ENCODE data around the gene OR4C6. TPM values are rescaled to one million over a fixed set of nuclear protein-coding genes. Genes with fewer than 3 reads are reported as not detected.

Gene OR4C6
- total RNA-seq (2014; rRNA removed; shearing (Covaris generic)), result not detected in 2 replicates

- no peaks in the 10 kb centered on the region for H3K36me3 ChIP-seq (replicated peaks; ENCODE audit: control insufficient read depth, insufficient read depth, low read length)
- DNase-seq, result no peak
Measured at GRCh38 chr11:55661901-55662300, at the start of gene OR4C6. TSS of gene OR4C6 (plus strand) at chr11:55662201. CDS start at chr11:55665167, 2,966 bp downstream.

GRCh38 chr11:55624531-55624930, 37.5 kb upstream of the OR4C6 start:
- Histone ChIP-seq H3K27me3 (ENCODE audit: control insufficient read depth, insufficient read depth, low read length) (no peaks in the 10 kb centered on the region), H3K4me3 (ENCODE audit: insufficient read depth, low read depth, low read length) (no peak overlapping the region), H3K36me3 (replicated peaks; ENCODE audit: control insufficient read depth, insufficient read depth, low read length) (no peaks in the 10 kb centered on the region)
- no peak for DNase-seq

More at GRCh38 chr11:55661901-55662300, at the start of gene OR4C6:
- no peak within 1 kb of the TSS for H3K4me3 ChIP-seq (ENCODE audit: insufficient read depth, low read depth, low read length)
- H3K27me3 ChIP-seq (ENCODE audit: control insufficient read depth, insufficient read depth, low read length), result no peaks in the 10 kb centered on the region

GRCh38 chr11:55634813-55635212, 27.2 kb upstream of the OR4C6 start, which contains the start of gene OR4P4:
TSS of gene OR4P4 (plus strand) at chr11:55635113.
- DNase-seq, result no peak
- H3K36me3 ChIP-seq (replicated peaks; ENCODE audit: control insufficient read depth, insufficient read depth, low read length), result no peaks in the 10 kb centered on the region
- H3K4me3 ChIP-seq (ENCODE audit: insufficient read depth, low read depth, low read length), result no peak within 1 kb of the TSS
- H3K27me3 ChIP-seq (ENCODE audit: control insufficient read depth, insufficient read depth, low read length), result no peaks in the 10 kb centered on the region

- no peak for DNase-seq
- no peaks in the 10 kb centered on the region for H3K36me3 ChIP-seq (replicated peaks; ENCODE audit: control insufficient read depth, insufficient read depth, low read length)
- no peaks in the 10 kb centered on the region for H3K27me3 ChIP-seq (ENCODE audit: control insufficient read depth, insufficient read depth, low read length)
- H3K4me3 ChIP-seq (ENCODE audit: insufficient read depth, low read depth, low read length), result no peak within 1 kb of the TSS
Measured at GRCh38 chr11:55648027-55648426, 14.0 kb upstream of the OR4C6 start, which contains the start of gene OR4S2. TSS of gene OR4S2 (plus strand) at chr11:55648327. CDS start at chr11:55650904, 2,577 bp downstream.

DNA sequence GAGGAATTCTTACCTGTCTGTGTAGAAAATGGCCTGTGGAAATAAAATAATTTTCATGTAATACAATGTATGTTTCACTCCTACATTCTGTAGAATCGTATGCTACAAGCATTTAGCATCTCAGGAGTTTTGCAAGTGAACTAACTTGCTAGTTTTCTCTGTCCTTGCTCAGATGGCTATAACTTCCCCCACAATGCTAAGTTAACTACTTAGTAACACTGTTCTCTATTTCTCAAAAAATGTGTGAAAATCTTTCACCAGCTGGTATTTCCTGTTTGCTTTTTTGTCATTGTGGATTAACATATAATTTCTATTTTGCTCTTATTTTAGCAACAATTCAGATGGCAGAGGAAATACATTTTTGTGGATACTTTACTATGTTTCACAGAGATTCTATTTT, 9.4 kb upstream of the OR4C6 start:
- no peak overlapping the region for H3K4me3 ChIP-seq (ENCODE audit: insufficient read depth, low read depth, low read length)
- no peak for DNase-seq
- H3K27me3 ChIP-seq (ENCODE audit: control insufficient read depth, insufficient read depth, low read length), result no peaks in the 10 kb centered on the region
- no peaks in the 10 kb centered on the region for H3K36me3 ChIP-seq (replicated peaks; ENCODE audit: control insufficient read depth, insufficient read depth, low read length)

DNA sequence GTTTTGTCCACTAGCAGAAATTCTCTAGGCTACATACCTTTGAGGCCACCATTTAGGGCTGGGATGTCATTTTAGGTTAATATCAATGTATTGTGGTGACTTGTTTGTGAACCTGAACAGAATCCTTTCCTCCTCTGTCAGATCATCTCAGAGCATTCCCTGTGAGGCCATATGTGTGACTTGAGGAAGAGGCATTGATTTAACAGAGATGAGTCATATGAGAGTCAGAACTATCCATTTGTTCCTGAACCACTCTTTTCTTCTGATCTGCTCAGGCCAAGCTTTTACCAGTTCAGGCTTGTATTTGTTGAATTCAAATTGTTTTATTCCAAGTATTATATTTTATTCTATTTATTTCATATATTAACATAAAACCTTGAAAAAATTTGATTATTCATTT, 6.9 kb upstream of the OR4C6 start:
- DNase-seq, result no peak
- Histone ChIP-seq H3K36me3 (replicated peaks; ENCODE audit: control insufficient read depth, insufficient read depth, low read length) (no peaks in the 10 kb centered on the region), H3K4me3 (ENCODE audit: insufficient read depth, low read depth, low read length) (no peak overlapping the region), H3K27me3 (ENCODE audit: control insufficient read depth, insufficient read depth, low read length) (no peaks in the 10 kb centered on the region)

DNA sequence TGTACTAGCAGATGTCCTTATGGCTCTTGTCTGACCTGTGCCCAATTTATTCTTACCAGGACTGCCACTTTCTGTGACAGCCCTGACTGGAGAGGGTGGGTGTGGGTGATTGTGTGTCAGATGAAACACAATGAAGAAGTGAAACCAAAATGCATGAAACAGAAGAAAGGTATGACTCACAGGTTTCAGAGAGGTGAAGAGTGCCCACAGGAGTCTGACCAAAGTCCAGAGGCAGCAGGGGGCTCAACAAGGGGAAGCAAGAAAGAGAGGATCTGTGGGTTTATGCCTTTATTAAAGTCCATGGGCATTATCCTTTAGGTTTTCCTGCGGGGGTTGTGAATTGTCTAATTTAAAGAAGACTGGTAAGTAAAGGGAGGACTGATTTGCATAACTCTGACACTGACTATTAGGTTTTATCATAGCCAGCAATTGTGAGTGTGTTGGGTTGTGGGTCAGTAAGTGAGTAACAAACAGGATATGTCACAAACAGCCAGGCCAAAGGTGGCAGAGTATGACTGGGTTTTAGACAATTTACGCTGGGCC, 3.9 kb upstream of the OR4C6 start:
- H3K4me3 ChIP-seq (ENCODE audit: insufficient read depth, low read depth, low read length), result no peak overlapping the region
- H3K27me3 ChIP-seq (ENCODE audit: control insufficient read depth, insufficient read depth, low read length), result no peaks in the 10 kb centered on the region
- no peak for DNase-seq
- no peaks in the 10 kb centered on the region for H3K36me3 ChIP-seq (replicated peaks; ENCODE audit: control insufficient read depth, insufficient read depth, low read length)

GRCh38 chr11:55658608-55659007, 3.4 kb upstream of the OR4C6 start:
- no peak overlapping the region for H3K4me3 ChIP-seq (ENCODE audit: insufficient read depth, low read depth, low read length)
- H3K36me3 ChIP-seq (replicated peaks; ENCODE audit: control insufficient read depth, insufficient read depth, low read length), result no peaks in the 10 kb centered on the region
- H3K27me3 ChIP-seq (ENCODE audit: control insufficient read depth, insufficient read depth, low read length), result no peaks in the 10 kb centered on the region
- no peak for DNase-seq

GRCh38 chr11:55669376-55669775, 7.4 kb downstream of the OR4C6 start:
- Histone ChIP-seq H3K36me3 (replicated peaks; ENCODE audit: control insufficient read depth, insufficient read depth, low read length) (no peaks in the 10 kb centered on the region), H3K27me3 (ENCODE audit: control insufficient read depth, insufficient read depth, low read length) (no peaks in the 10 kb centered on the region), H3K4me3 (ENCODE audit: insufficient read depth, low read depth, low read length) (no peak overlapping the region)
- DNase-seq, result no peak

GRCh38 chr11:55673860-55674259, 11.9 kb downstream of the OR4C6 start:
- Histone ChIP-seq H3K36me3 (replicated peaks; ENCODE audit: control insufficient read depth, insufficient read depth, low read length) (no peaks in the 10 kb centered on the region), H3K4me3 (ENCODE audit: insufficient read depth, low read depth, low read length) (no peak overlapping the region), H3K27me3 (ENCODE audit: control insufficient read depth, insufficient read depth, low read length) (no peaks in the 10 kb centered on the region)
- no peak for DNase-seq

DNA sequence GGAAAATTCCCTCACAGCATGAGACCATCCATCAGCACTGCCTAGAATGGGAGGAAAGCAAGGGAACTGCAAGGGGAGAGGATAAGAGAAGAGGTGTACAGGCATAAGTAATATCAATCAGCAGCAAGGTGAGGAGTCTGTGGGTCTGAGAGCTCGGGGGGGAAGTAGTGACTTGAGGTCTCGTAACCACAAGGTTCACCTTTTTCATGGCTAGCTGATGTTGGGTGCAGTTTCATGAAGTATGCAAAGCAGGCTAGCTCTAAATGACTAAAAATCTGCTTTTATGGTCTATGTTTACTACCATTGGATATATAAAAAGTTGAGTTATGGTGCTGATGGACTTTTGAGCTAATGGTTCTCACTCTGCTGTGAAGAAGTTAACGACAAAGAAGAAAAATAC, 35.8 kb downstream of the OR4C6 start:
- no peak for DNase-seq
- H3K4me3 ChIP-seq (ENCODE audit: insufficient read depth, low read depth, low read length), result no peak overlapping the region
- no peaks in the 10 kb centered on the region for H3K36me3 ChIP-seq (replicated peaks; ENCODE audit: control insufficient read depth, insufficient read depth, low read length)
- no peaks in the 10 kb centered on the region for H3K27me3 ChIP-seq (ENCODE audit: control insufficient read depth, insufficient read depth, low read length)

- DNase-seq, result no peak
- H3K27me3 ChIP-seq (ENCODE audit: control insufficient read depth, insufficient read depth, low read length), result no peaks in the 10 kb centered on the region
- no peak overlapping the region for H3K4me3 ChIP-seq (ENCODE audit: insufficient read depth, low read depth, low read length)
- no peaks in the 10 kb centered on the region for H3K36me3 ChIP-seq (replicated peaks; ENCODE audit: control insufficient read depth, insufficient read depth, low read length)
Measured at GRCh38 chr11:55701429-55701828, 39.4 kb downstream of the OR4C6 start.

- Histone ChIP-seq H3K4me3 (ENCODE audit: insufficient read depth, low read depth, low read length) (no peak overlapping the region), H3K36me3 (replicated peaks; ENCODE audit: control insufficient read depth, insufficient read depth, low read length) (no peaks in the 10 kb centered on the region), H3K27me3 (ENCODE audit: control insufficient read depth, insufficient read depth, low read length) (no peaks in the 10 kb centered on the region)
- peak; percentile 13 for DNase-seq
Measured at GRCh38 chr11:55707029-55707428, 45.0 kb downstream of the OR4C6 start.

GRCh38 chr11:55714982-55715888, 53.2 kb downstream of the OR4C6 start:
- peak; percentile 3 for DNase-seq

More at GRCh38 chr11:55714982-55715888, 53.2 kb downstream of the OR4C6 start:
- no peak overlapping the region for H3K4me3 ChIP-seq (ENCODE audit: insufficient read depth, low read depth, low read length)
- H3K27me3 ChIP-seq (ENCODE audit: control insufficient read depth, insufficient read depth, low read length), result no peaks in the 10 kb centered on the region
- H3K36me3 ChIP-seq (replicated peaks; ENCODE audit: control insufficient read depth, insufficient read depth, low read length), result no peaks in the 10 kb centered on the region
